Measurements from ENCODE around the gene CLIC6. TPM values are rescaled to one million over a fixed set of nuclear protein-coding genes. Genes with fewer than 3 reads are reported as not detected.

CLIC6 gene
- total RNA-seq, 1 experiment from 2014 or later = not detected

DNA sequence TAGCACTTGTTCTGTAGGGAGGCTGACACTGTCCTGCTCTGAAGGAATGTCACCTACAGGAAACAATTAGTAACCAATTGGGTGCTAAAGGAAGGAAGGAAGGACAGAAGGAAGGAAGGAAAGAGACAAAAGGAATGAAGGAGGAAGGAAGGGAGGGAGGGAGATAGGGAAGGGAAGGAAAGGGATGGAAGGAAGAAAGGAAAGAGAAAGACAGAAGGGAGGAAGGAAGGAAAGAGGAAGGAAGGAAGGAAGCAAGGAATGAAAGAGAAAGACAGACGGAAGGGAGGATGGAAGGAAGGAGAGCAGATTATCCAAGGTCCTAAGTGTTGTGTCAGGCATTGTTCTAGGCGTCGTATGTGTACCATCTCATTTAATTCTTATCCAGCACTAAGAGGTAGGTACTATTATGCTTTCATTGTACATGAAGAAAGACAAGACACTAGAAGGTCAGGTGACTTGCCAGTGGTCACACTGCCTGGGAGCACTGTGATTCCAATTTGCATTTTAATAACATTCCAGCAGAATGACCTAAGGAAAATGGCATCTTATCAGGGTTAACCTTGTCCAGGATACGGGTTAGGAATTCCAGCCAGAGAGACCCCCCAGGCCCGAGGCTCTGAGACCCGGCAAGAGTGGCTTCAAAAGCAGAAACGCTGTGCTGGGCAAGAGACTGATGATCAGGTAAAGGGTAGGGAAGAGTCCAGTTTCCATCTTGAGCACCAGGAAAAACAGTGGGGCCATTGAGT, 29.6 kb downstream of the CLIC6 start:
- Mint-ChIP-seq H3K27ac (ENCODE audit: unreplicated experiment) (no peak overlapping the region), H3K4me3 (ENCODE audit: unreplicated experiment) (no peak overlapping the region), H3K36me3 (ENCODE audit: insufficient read depth, unreplicated experiment) (no peaks in the 10 kb centered on the region), H3K4me1 (ENCODE audit: low read depth, unreplicated experiment) (peaks cover 8% of the 10 kb centered on the region), H3K9me3 (ENCODE audit: unreplicated experiment) (peaks cover 9% of the 10 kb centered on the region), H3K27me3 (ENCODE audit: insufficient read depth, unreplicated experiment) (no peaks in the 10 kb centered on the region)
- TF ChIP-seq, protein P1, sequence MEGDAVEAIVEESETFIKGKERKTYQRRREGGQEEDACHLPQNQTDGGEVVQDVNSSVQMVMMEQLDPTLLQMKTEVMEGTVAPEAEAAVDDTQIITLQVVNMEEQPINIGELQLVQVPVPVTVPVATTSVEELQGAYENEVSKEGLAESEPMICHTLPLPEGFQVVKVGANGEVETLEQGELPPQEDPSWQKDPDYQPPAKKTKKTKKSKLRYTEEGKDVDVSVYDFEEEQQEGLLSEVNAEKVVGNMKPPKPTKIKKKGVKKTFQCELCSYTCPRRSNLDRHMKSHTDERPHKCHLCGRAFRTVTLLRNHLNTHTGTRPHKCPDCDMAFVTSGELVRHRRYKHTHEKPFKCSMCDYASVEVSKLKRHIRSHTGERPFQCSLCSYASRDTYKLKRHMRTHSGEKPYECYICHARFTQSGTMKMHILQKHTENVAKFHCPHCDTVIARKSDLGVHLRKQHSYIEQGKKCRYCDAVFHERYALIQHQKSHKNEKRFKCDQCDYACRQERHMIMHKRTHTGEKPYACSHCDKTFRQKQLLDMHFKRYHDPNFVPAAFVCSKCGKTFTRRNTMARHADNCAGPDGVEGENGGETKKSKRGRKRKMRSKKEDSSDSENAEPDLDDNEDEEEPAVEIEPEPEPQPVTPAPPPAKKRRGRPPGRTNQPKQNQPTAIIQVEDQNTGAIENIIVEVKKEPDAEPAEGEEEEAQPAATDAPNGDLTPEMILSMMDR (IDR thresholded peaks at IDR 0.05; ENCODE audit: insufficient read depth in 1 of 2, low read depth in 1 of 2, low read length in 1 of 2, severe bottlenecking in 1 of 2, unreplicated experiment in 1 of 2) = no peak
- Histone ChIP-seq H3K36me3 (ENCODE audit: control insufficient read depth, insufficient read depth, low read length) (no peaks in the 10 kb centered on the region), H3K9me3 (no peaks in the 10 kb centered on the region), H3K27me3 (replicated peaks; ENCODE audit: control insufficient read depth, insufficient read depth, low read length) (no peaks in the 10 kb centered on the region), H3K4me3 (ENCODE audit: low read depth, low read length) (no peak overlapping the region), H3K4me1 (0 out of 2 replicates have a peak, but pooled peaks cover 8% of the 10 kb centered on the region)
- no peak for DNase-seq
- ChIA-PET POLR2A (no interaction called here), CTCF (interaction anchor here (0.7 kb wide), 1 partner anchor 1501 kb away, joined by 3 read pairs; no protein-coding TSS in a partner anchor)
- intact Hi-C loops (cut with micrococcal nuclease; ENCODE audit: unreplicated experiment) = no loop called here
- BruUV-seq (replicated peaks) = no TSS peak

DNA sequence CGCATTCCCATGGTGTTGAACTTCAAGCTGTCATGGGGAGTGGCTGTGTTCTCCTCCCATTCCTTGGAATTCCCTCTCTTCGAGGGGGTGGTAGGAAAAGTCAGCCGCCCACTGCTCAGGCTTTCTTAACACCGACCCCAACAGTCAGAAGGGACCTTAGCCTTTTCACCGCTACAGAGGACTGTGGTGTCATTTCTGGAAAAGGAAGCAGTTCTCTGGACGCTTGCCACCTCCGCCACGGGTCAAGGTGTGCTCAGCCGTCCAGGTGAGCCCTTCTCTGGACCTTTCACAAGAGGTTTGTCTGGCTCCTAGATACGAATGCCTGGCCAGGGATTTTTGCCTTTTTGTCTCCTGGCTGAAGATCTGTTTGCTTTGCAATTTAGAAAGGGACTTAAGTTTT, 31.8 kb downstream of the CLIC6 start:
- H3K4me3 ChIP-seq (ENCODE audit: low read depth, low read length) = no peak overlapping the region
- no peak for DNase-seq
- ChIA-PET CTCF (no interaction called here), POLR2A (no interaction called here)
- intact Hi-C loops (cut with micrococcal nuclease; ENCODE audit: unreplicated experiment) = no loop called here
- no TSS peak for BruUV-seq (replicated peaks)
- Mint-ChIP-seq H3K27me3 (ENCODE audit: insufficient read depth, unreplicated experiment) (no peaks in the 10 kb centered on the region), H3K27ac (ENCODE audit: unreplicated experiment) (no peak overlapping the region), H3K36me3 (ENCODE audit: insufficient read depth, unreplicated experiment) (no peaks in the 10 kb centered on the region), H3K4me1 (ENCODE audit: low read depth, unreplicated experiment) (peaks cover 8% of the 10 kb centered on the region), H3K9me3 (ENCODE audit: unreplicated experiment) (no peaks in the 10 kb centered on the region), H3K4me3 (ENCODE audit: unreplicated experiment) (no peak overlapping the region)
- H3K36me3 ChIP-seq (ENCODE audit: control insufficient read depth, insufficient read depth, low read length) = no peaks in the 10 kb centered on the region
- H3K4me1 ChIP-seq = 0 out of 2 replicates have a peak, but pooled peaks cover 7% of the 10 kb centered on the region
- TF ChIP-seq, protein P1 (IDR thresholded peaks at IDR 0.05; ENCODE audit: insufficient read depth in 1 of 2, low read depth in 1 of 2, low read length in 1 of 2, severe bottlenecking in 1 of 2, unreplicated experiment in 1 of 2) = no peak
- H3K27me3 ChIP-seq (replicated peaks; ENCODE audit: control insufficient read depth, insufficient read depth, low read length) = no peaks in the 10 kb centered on the region
- H3K9me3 ChIP-seq = no peaks in the 10 kb centered on the region

DNA sequence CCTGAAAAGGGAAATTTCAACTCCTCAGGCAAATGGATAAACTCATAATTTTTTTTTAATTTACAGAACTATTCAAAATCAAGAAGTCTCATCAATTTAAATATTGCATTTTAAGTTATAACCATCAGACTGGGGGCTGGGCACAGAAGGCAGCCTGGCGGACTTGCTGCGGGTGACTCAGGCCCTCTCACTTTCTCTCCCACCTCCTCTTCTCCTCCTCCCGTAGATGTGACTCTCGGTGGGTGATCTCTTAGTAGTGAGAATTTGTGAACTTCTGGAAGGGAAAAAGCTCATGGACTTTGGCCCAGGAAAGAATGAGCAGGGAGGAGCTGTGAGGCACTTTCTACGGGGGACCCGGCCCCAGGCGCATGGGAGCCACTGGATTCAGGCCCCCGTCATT, 32.9 kb downstream of the CLIC6 start:
- Mint-ChIP-seq H3K4me1 (ENCODE audit: low read depth, unreplicated experiment) (peaks cover 8% of the 10 kb centered on the region), H3K36me3 (ENCODE audit: insufficient read depth, unreplicated experiment) (no peaks in the 10 kb centered on the region), H3K27me3 (ENCODE audit: insufficient read depth, unreplicated experiment) (no peaks in the 10 kb centered on the region), H3K4me3 (ENCODE audit: unreplicated experiment) (no peak overlapping the region), H3K27ac (ENCODE audit: unreplicated experiment) (no peak overlapping the region), H3K9me3 (ENCODE audit: unreplicated experiment) (no peaks in the 10 kb centered on the region)
- DNase-seq = no peak
- BruUV-seq (replicated peaks) = no TSS peak
- TF ChIP-seq, protein P1 (IDR thresholded peaks at IDR 0.05; ENCODE audit: insufficient read depth in 1 of 2, low read depth in 1 of 2, low read length in 1 of 2, severe bottlenecking in 1 of 2, unreplicated experiment in 1 of 2) = no peak
- POLR2A ChIA-PET = no interaction called here
- CTCF ChIA-PET = no interaction called here
- no peak overlapping the region for H3K4me3 ChIP-seq (ENCODE audit: low read depth, low read length)
- intact Hi-C loops (cut with micrococcal nuclease; ENCODE audit: unreplicated experiment) = no loop called here
- no peaks in the 10 kb centered on the region for H3K36me3 ChIP-seq (ENCODE audit: control insufficient read depth, insufficient read depth, low read length)
- no peaks in the 10 kb centered on the region for H3K27me3 ChIP-seq (replicated peaks; ENCODE audit: control insufficient read depth, insufficient read depth, low read length)
- no peaks in the 10 kb centered on the region for H3K4me1 ChIP-seq
- no peaks in the 10 kb centered on the region for H3K9me3 ChIP-seq

Measured in Caco-2 (cell line).